SK-N-SH (cell line): ENCODE results near the gene DDRGK1. TPM values are rescaled to one million over a fixed set of nuclear protein-coding genes. Genes with fewer than 3 reads are reported as not detected.
A peak's percentile ranks its signal among the peaks of the same experiment; 100 is the strongest.
"Not testable (repeated sequence)": the region's sequence is repeated elsewhere in the genome, so short reads cannot be mapped to it uniquely, and the experiment has no call there.

Experiments
- CTCF ChIA-PET: fragments of 300-600, 350-600 bp; formaldehyde crosslinking; extraction: SDS; loops from one replicate; lab custom pipeline; 2021; lab: Yijun Ruan, JAX
- POLR2A ChIA-PET: fragments of 350-600 bp; sonication (Branson Sonifier 250); formaldehyde crosslinking; extraction: SDS; loops from one replicate; lab custom pipeline; 2020; ENCODE audit warnings: antibody characterized with exemption, inconsistent platforms; lab: Yijun Ruan, JAX
- DNase-seq: peaks from one replicate; pipeline ENCODE4 v3.0.0; 2012
- H2AFZ ChIP-seq: fragments of 200-600 bp; sonication (generic); 2 replicates; pipeline ENCODE4 v1.8.1; 2016; ENCODE audit warnings: antibody characterized with exemption, mild to moderate bottlenecking, low read depth
- H3F3A ChIP-seq: fragments of 200-600 bp; sonication (generic); replicated peaks from 2 replicates; pipeline ENCODE3; 2016; ENCODE audit warnings: antibody characterized with exemption, mild to moderate bottlenecking; ENCODE audit not compliant: insufficient read depth
- H3K27ac ChIP-seq, 2 experiments: fragments of 200-500 bp in 1 of 2; fragments of 200-600 bp in 1 of 2; sonication (Bioruptor generic) in 1 of 2; sonication (generic), shearing (Covaris generic) in 1 of 2; 2 replicates each; pipeline versions ENCODE4 v1.5.1 to v1.6.1; 2014 to 2016; ENCODE audit warnings: low read depth in 2 of 2, inconsistent platforms in 1 of 2, low read length in 1 of 2, mild to moderate bottlenecking in 1 of 2, mixed read lengths in 1 of 2
- H3K27me3 ChIP-seq: fragments of 200-600 bp; sonication (generic), shearing (Covaris generic); 2 replicates; pipeline ENCODE4 v1.6.1; 2016; ENCODE audit warnings: mixed run types; ENCODE audit not compliant: insufficient read depth
- H3K36me3 ChIP-seq, 2 experiments: fragments of 200-500 bp in 1 of 2; fragments of 200-600 bp in 1 of 2; sonication (Bioruptor generic) in 1 of 2; sonication (generic) in 1 of 2; replicated peaks in 1 of 2; 2 replicates each; pipeline versions ENCODE3 to v1.5.1; 2014 to 2016; ENCODE audit warnings: low read length in 1 of 2, mild to moderate bottlenecking in 1 of 2; ENCODE audit not compliant: insufficient read depth in 2 of 2, control insufficient read depth in 1 of 2
- H3K4me1 ChIP-seq, 2 experiments: fragments of 200-500 bp in 1 of 2; fragments of 200-600 bp in 1 of 2; sonication (Bioruptor generic) in 1 of 2; sonication (generic), shearing (Covaris generic) in 1 of 2; 2 replicates each; pipeline versions ENCODE4 v1.5.1 to v1.6.1; 2014 to 2016; ENCODE audit warnings: low read depth in 1 of 2, low read length in 1 of 2, mixed run types in 1 of 2; ENCODE audit not compliant: insufficient read depth in 2 of 2, control insufficient read depth in 1 of 2
- H3K4me2 ChIP-seq: fragments of 200-600 bp; sonication (generic), shearing (Covaris generic); 2 replicates; pipeline ENCODE4 v1.6.1; 2017; ENCODE audit warnings: mixed run types
- H3K4me3 ChIP-seq, 2 experiments: fragments of 200-500 bp in 1 of 2; fragments of 200-600 bp in 1 of 2; sonication (Bioruptor generic) in 1 of 2; sonication (generic), shearing (Covaris generic) in 1 of 2; 2 replicates each; pipeline versions ENCODE4 v1.5.1 to v1.8.1; 2014 to 2016; ENCODE audit warnings: low read depth in 2 of 2, inconsistent platforms in 1 of 2, low read length in 1 of 2, mild to moderate bottlenecking in 1 of 2, mixed read lengths in 1 of 2, moderate library complexity in 1 of 2
- H3K79me2 ChIP-seq: fragments of 200-600 bp; sonication (generic); 2 replicates; pipeline ENCODE4 v1.8.1; 2017; ENCODE audit warnings: mild to moderate bottlenecking; ENCODE audit not compliant: insufficient read depth
- H3K9ac ChIP-seq: fragments of 200-600 bp; sonication (generic); 2 replicates; pipeline ENCODE4 v1.6.1; 2017; ENCODE audit warnings: mixed run types
- H3K9me2 ChIP-seq: fragments of 200-600 bp; sonication (generic); 2 replicates; pipeline ENCODE4 v1.6.1; 2017; ENCODE audit warnings: mixed run types
- H3K9me3 ChIP-seq: fragments of 200-600 bp; sonication (generic); 2 replicates; pipeline ENCODE4 v1.6.1; 2017; ENCODE audit warnings: mixed run types, mild to moderate bottlenecking, moderate library complexity
- H4K20me1 ChIP-seq: fragments of 200-600 bp; sonication (generic); 2 replicates; pipeline ENCODE4 v1.6.1; 2017; ENCODE audit warnings: mild to moderate bottlenecking, mixed run types; ENCODE audit not compliant: insufficient read depth
- CHD2 ChIP-seq: fragments of 150-350 bp; IDR thresholded peaks from 2 replicates; pipeline ENCODE4 v1.6.1; 2018; ENCODE audit warnings: low read length; ENCODE audit not compliant: partially characterized antibody
- EP300 ChIP-seq, 2 experiments: IDR thresholded peaks; 2 replicates each; pipeline versions ENCODE4 v1.4.0 to v1.6.1; 2012; ENCODE audit warnings: borderline replicate concordance in 1 of 2, low read depth in 1 of 2, low read length in 1 of 2
- FOSL2 ChIP-seq: IDR thresholded peaks from 2 replicates; pipeline ENCODE4 v1.4.0; 2012; ENCODE audit warnings: low read depth, mild to moderate bottlenecking, moderate library complexity, borderline replicate concordance
- FOXJ3 ChIP-seq: sonication (generic); formaldehyde crosslinking; IDR thresholded peaks from 2 replicates; pipeline ENCODE4 v1.5.1; 2020; ENCODE audit warnings: mild to moderate bottlenecking, missing genetic modification reagents
- FOXM1 ChIP-seq: IDR thresholded peaks from 2 replicates; pipeline ENCODE4 v1.4.0; 2012; ENCODE audit warnings: low read depth, mild to moderate bottlenecking
- GABPA ChIP-seq: IDR thresholded peaks from 2 replicates; pipeline ENCODE4 v1.4.0; 2012; ENCODE audit warnings: low read depth, mild to moderate bottlenecking
- IRF3 ChIP-seq: fragments of 150-350 bp; IDR thresholded peaks from 2 replicates; pipeline ENCODE4 v1.6.1; 2016; ENCODE audit warnings: mild to moderate bottlenecking, low read depth, low read length
- JUND ChIP-seq: IDR thresholded peaks from 2 replicates; pipeline ENCODE4 v1.4.0; 2012
- MEF2A ChIP-seq: IDR thresholded peaks from 2 replicates; pipeline ENCODE4 v1.4.0; 2012; ENCODE audit warnings: low read depth, borderline replicate concordance
- NRF1 ChIP-seq: IDR thresholded peaks from 2 replicates; pipeline ENCODE4 v1.6.1; 2012; ENCODE audit warnings: low read depth, mild to moderate bottlenecking, low read length
- RAD21 ChIP-seq: IDR thresholded peaks from 2 replicates; pipeline ENCODE4 v1.6.1; 2012; ENCODE audit warnings: mild to moderate bottlenecking, low read length
- RFX5 ChIP-seq: IDR thresholded peaks from 2 replicates; pipeline ENCODE4 v1.6.1; 2012; ENCODE audit warnings: mild to moderate bottlenecking, improper control_type of control experiment, low read length
- SIN3A ChIP-seq: IDR thresholded peaks from 2 replicates; pipeline ENCODE4 v1.6.1; 2012; ENCODE audit warnings: low read depth, mild to moderate bottlenecking, low read length, moderate library complexity, borderline replicate concordance
- SMC3 ChIP-seq: IDR thresholded peaks from 2 replicates; pipeline ENCODE4 v1.6.1; 2012; ENCODE audit warnings: low read depth, low read length, improper control_type of control experiment
- TCF12 ChIP-seq: IDR thresholded peaks from 2 replicates; pipeline ENCODE4 v1.4.0; 2012
- WGBS: methylation state at CpG from one replicate; pipeline ENCODE4 v1.1.6; 2017; ENCODE audit warnings: low lambda C conversion rate; 5-methylcytosine and 5-hydroxymethylcytosine counted together
- polyA plus RNA-seq, 3 experiments: library from polyadenylated mRNA; depleted of rRNA; stranded (reverse); fragments of >200 nt; gene quantifications; 2 replicates each; pipeline ENCODE4 v1.2.3, GENCODE V29; 2012
- TF ChIP-seq, protein P1 (sequence below): IDR thresholded peaks from 2 replicates; pipeline ENCODE4; 2012
- TF ChIP-seq, protein P2 (sequence below): fragments of 200-600 bp; sonication (generic); IDR thresholded peaks from 2 replicates; pipeline ENCODE4 v1.6.1; 2017; ENCODE audit warnings: antibody characterized with exemption, mild to moderate bottlenecking, moderate library complexity
- TF ChIP-seq, protein P3 (sequence below): IDR thresholded peaks from 2 replicates; pipeline ENCODE4 v1.4.0; 2012; ENCODE audit warnings: low read depth
- TF ChIP-seq, protein P4 (sequence below): IDR thresholded peaks from 2 replicates; pipeline ENCODE4 v1.4.0; 2012; ENCODE audit warnings: low read depth, borderline replicate concordance

DDRGK1 gene
- polyA plus RNA-seq, 1 of the 3 experiments (the other 2 are of a cell fraction) = 70.6 TPM

GRCh38 chr20:3218307-3218988 is 14.0 kb upstream of the DDRGK1 start:
- POLR2A ChIA-PET = no interaction called here
- WGBS = 46% methylated on average over 18 of the region's 30 CpGs
- DNase-seq = peak; percentile 95

GRCh38 chr20:3215359-3215917 is 11.0 kb upstream of the DDRGK1 start:
- H3F3A ChIP-seq, H3K4me2 ChIP-seq, H3K4me1 ChIP-seq, H3K9me3 ChIP-seq, H3K27me3 ChIP-seq, H4K20me1 ChIP-seq, H3K9me2 ChIP-seq, H3K27ac ChIP-seq, H3K4me3 ChIP-seq, H3K9ac ChIP-seq, POLR2A ChIA-PET, DNase-seq, H2AFZ ChIP-seq: not testable (repeated sequence)
- Histone ChIP-seq H3K79me2 (peaks cover 26% of the 10 kb centered on the region), H3K36me3 (peaks cover 11 to 18% of the 10 kb centered on the region in 2 experiments)
- CTCF ChIA-PET = interaction anchor here (0.8 to 2.8 kb wide), 2 partner anchors 12 to 61 kb away, joined by 3 to 8 read pairs; no protein-coding TSS in a partner anchor
- 97% methylated on average over 6 of the region's 7 CpGs for WGBS

More at GRCh38 chr20:3218307-3218988, 14.0 kb upstream of the DDRGK1 start:
- no peak overlapping the region for H3K9ac ChIP-seq
- no peaks in the 10 kb centered on the region for H4K20me1 ChIP-seq
- H3K36me3 ChIP-seq = peaks cover 17 to 28% of the 10 kb centered on the region in 2 experiments
- H3F3A ChIP-seq = no peaks in the 10 kb centered on the region
- H3K4me1 ChIP-seq = peaks cover 0 to 2% of the 10 kb centered on the region in 2 experiments; a peak in 1 of 4 replicates
- H3K4me2 ChIP-seq = no peak overlapping the region
- no peak overlapping the region; a peak in 1 of 4 replicates for H3K27ac ChIP-seq
- H2AFZ ChIP-seq = no peak overlapping the region
- H3K79me2 ChIP-seq = no peaks in the 10 kb centered on the region
- no peaks in the 10 kb centered on the region for H3K9me2 ChIP-seq
- H3K4me3 ChIP-seq = no peak overlapping the region; a peak in 1 of 4 replicates
- TF ChIP-seq IRF3 (no peak), NRF1 (peak; percentile 27; the same call in 1 of the 2 replicates), JUND (no peak), FOXJ3 (CRISPR knock-in tag) (no peak), RAD21 (peak; percentile 69), MEF2A (no peak), EP300 (IDR thresholded peaks at IDR 0.05; ENCODE audit: borderline replicate concordance in 1 of 2, low read depth in 1 of 2, low read length in 1 of 2) (no peak), CHD2 (no peak), FOXM1 (no peak), FOSL2 (no peak), SIN3A (no peak), TCF12 (no peak), RFX5 (no peak), SMC3 (peak; percentile 82), GABPA (no peak)
- TF ChIP-seq, protein P1, sequence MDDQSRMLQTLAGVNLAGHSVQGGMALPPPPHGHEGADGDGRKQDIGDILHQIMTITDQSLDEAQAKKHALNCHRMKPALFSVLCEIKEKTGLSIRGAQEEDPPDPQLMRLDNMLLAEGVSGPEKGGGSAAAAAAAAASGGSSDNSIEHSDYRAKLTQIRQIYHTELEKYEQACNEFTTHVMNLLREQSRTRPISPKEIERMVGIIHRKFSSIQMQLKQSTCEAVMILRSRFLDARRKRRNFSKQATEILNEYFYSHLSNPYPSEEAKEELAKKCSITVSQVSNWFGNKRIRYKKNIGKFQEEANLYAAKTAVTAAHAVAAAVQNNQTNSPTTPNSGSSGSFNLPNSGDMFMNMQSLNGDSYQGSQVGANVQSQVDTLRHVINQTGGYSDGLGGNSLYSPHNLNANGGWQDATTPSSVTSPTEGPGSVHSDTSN = no peak
- TF ChIP-seq, protein P2, sequence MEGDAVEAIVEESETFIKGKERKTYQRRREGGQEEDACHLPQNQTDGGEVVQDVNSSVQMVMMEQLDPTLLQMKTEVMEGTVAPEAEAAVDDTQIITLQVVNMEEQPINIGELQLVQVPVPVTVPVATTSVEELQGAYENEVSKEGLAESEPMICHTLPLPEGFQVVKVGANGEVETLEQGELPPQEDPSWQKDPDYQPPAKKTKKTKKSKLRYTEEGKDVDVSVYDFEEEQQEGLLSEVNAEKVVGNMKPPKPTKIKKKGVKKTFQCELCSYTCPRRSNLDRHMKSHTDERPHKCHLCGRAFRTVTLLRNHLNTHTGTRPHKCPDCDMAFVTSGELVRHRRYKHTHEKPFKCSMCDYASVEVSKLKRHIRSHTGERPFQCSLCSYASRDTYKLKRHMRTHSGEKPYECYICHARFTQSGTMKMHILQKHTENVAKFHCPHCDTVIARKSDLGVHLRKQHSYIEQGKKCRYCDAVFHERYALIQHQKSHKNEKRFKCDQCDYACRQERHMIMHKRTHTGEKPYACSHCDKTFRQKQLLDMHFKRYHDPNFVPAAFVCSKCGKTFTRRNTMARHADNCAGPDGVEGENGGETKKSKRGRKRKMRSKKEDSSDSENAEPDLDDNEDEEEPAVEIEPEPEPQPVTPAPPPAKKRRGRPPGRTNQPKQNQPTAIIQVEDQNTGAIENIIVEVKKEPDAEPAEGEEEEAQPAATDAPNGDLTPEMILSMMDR = peak; percentile 88
- TF ChIP-seq, protein P3, sequence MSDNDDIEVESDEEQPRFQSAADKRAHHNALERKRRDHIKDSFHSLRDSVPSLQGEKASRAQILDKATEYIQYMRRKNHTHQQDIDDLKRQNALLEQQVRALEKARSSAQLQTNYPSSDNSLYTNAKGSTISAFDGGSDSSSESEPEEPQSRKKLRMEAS = no peak
- TF ChIP-seq, protein P4, sequence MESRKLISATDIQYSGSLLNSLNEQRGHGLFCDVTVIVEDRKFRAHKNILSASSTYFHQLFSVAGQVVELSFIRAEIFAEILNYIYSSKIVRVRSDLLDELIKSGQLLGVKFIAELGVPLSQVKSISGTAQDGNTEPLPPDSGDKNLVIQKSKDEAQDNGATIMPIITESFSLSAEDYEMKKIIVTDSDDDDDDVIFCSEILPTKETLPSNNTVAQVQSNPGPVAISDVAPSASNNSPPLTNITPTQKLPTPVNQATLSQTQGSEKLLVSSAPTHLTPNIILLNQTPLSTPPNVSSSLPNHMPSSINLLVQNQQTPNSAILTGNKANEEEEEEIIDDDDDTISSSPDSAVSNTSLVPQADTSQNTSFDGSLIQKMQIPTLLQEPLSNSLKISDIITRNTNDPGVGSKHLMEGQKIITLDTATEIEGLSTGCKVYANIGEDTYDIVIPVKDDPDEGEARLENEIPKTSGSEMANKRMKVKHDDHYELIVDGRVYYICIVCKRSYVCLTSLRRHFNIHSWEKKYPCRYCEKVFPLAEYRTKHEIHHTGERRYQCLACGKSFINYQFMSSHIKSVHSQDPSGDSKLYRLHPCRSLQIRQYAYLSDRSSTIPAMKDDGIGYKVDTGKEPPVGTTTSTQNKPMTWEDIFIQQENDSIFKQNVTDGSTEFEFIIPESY = no peak
- no peaks in the 10 kb centered on the region for H3K27me3 ChIP-seq
- CTCF ChIA-PET = interaction anchor here (0.6 to 6.0 kb wide), 37 partner anchors 9 to 341 kb away, joined by 3 to 93 read pairs (median 4); partner anchors contain the start of genes ITPA and SLC4A11
- no peaks in the 10 kb centered on the region for H3K9me3 ChIP-seq
